Stimulated activated naive B cell treated with anti-CD40 and anti-IgM and Interleukin-4, amounts not matched to agents 10 μg/mL and 1 μg/mL and 100 μg/mL, for 72 hours (primary cell): ENCODE results near the gene SLC25A15.
"Not testable (repeated sequence)": the region's sequence is repeated elsewhere in the genome, so short reads cannot be mapped to it uniquely, and the experiment has no call there.

Source experiments
- ATAC-seq, 2 donors: fragments of 150-1000 bp; cut with Tn5 transposase; replicated peaks; 2 replicates each; pipeline ENCODE4 v1.10.0; 2021; ENCODE audit warnings: moderate library complexity in 1 of 2
- DNase-seq: peaks from one replicate; pipeline ENCODE4 v3.0.0; 2021
- H3K27ac Mint-ChIP-seq: one replicate; pipeline ENCODE4 v1.8.0; 2022; ENCODE audit warnings: mild to moderate bottlenecking, mixed read lengths
- H3K27me3 Mint-ChIP-seq, 2 donors: one replicate each; pipeline ENCODE4 v1.8.0; 2022; ENCODE audit warnings: mixed read lengths in 2 of 2
- H3K36me3 Mint-ChIP-seq, 2 donors: one replicate each; pipeline ENCODE4 v1.8.0; 2022; ENCODE audit warnings: mixed read lengths in 2 of 2, mild to moderate bottlenecking in 1 of 2
- H3K4me1 Mint-ChIP-seq, 2 donors: one replicate each; pipeline ENCODE4 v1.8.0; 2022; ENCODE audit warnings: mixed read lengths in 2 of 2, mild to moderate bottlenecking in 1 of 2
- H3K4me3 Mint-ChIP-seq, 2 donors: one replicate each; pipeline ENCODE4 v1.8.0; 2022; ENCODE audit warnings: mild to moderate bottlenecking in 2 of 2, mixed read lengths in 2 of 2, moderate library complexity in 1 of 2
- H3K9me3 Mint-ChIP-seq, 2 donors: one replicate each; pipeline ENCODE4 v1.8.0; 2022; ENCODE audit warnings: mixed read lengths in 2 of 2, mild to moderate bottlenecking in 1 of 2

SLC25A15 gene

DNA sequence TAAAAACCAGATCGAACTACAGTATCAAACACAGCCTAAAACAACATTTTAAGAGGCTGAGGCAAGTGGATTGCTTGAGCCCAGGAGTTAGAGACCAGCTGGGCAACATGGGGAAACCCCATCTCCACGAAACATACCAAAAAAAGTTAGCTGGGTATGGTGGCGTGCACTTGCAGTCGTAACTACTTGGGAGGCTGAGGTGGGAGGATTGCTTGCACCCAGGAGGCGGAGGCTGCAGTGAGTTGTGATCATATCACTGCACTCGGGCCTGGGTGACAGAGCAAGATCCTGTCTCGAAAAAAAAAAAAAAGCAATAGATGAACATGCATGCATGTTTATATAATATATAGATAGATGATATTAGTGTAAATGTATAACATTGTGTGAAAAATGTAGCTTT lies 13.2 kb upstream of the SLC25A15 start:
- no peak for ATAC-seq
- no peaks in the 10 kb centered on the region for H3K36me3 Mint-ChIP-seq
- peak overlapping the region in 1 of 2 donors; percentile 70 for H3K4me3 Mint-ChIP-seq

DNA sequence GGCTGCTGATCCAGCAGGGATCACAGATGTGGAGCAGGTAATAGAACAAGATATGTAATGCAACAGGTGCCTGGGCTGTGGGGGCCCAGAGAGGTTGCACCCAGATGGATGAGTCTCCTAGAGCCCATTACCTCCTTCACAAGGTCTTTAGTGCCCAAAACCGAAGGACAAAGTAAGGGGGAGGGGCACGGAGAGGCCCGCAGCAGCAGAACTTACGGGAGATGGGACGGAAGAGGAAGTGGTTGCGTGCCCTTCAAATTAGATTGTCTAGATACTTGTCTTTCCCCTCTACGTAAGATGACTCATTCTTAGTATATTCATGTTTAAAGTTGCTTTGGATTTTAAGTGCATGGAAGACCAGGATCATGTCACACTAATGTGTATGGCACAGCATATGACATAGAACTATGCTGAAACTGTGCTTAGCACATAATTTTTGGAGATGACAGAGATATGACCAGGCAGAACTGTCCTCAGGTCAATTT lies 12.7 kb upstream of the SLC25A15 start:
- Mint-ChIP-seq H3K4me1 (peaks cover 17 to 34% of the 10 kb centered on the region in 2 donors), H3K4me3 (peak overlapping the region; percentile 70 to 76), H3K9me3 (no peaks in the 10 kb centered on the region), H3K27me3 (no peaks in the 10 kb centered on the region), H3K36me3 (no peaks in the 10 kb centered on the region), H3K27ac (peak overlapping the region; percentile 94)
- peak; percentile 37 for DNase-seq
- ATAC-seq: peak; percentile 87 to 92

More for the DNA sequence above, 13.2 kb upstream of the SLC25A15 start:
- no peak for DNase-seq
- peaks cover 15 to 29% of the 10 kb centered on the region in 2 donors for H3K4me1 Mint-ChIP-seq
- H3K9me3 Mint-ChIP-seq: no peaks in the 10 kb centered on the region
- H3K27ac Mint-ChIP-seq: peak overlapping the region; percentile 94
- H3K27me3 Mint-ChIP-seq: no peaks in the 10 kb centered on the region

DNA sequence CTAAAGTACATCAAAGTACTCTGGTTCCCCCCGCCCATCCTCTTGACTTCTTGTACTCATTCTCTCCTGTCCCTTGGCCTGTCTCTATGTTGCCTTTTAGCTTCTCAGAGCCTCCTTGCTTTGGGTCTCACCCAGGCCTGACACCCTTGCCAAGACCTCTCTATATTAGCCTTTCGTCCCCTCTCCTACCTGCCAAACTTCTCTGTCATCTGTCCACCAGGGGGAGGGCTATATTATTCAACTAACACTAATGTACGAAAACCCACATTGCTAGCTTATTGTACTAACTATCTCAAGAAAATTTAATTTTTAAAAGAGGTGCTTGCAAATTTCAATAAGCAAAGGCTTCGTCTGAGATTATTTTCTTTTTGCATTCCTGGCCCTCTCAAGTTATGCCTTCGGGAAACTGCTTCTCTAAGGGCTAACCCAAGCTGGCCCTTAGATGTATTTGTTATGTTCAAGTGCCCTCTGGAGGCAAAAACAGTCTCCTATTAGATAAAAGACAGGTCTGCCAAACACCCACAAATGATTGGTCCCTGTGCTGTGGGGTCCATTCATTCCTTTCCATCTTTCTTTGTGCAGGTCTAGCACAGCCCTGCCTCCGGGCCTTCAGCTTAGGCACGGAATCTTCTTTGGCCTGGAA lies 12.1 kb upstream of the SLC25A15 start:
- no peaks in the 10 kb centered on the region for H3K9me3 Mint-ChIP-seq
- H3K4me3 Mint-ChIP-seq: peak overlapping the region; percentile 70 to 76
- ATAC-seq (peak; percentile 85 to 88), DNase-seq (peak; percentile 32)
- H3K36me3 Mint-ChIP-seq: no peaks in the 10 kb centered on the region
- peaks cover 18 to 38% of the 10 kb centered on the region in 2 donors for H3K4me1 Mint-ChIP-seq
- no peaks in the 10 kb centered on the region for H3K27me3 Mint-ChIP-seq
- peak overlapping the region; percentile 94 for H3K27ac Mint-ChIP-seq

DNA sequence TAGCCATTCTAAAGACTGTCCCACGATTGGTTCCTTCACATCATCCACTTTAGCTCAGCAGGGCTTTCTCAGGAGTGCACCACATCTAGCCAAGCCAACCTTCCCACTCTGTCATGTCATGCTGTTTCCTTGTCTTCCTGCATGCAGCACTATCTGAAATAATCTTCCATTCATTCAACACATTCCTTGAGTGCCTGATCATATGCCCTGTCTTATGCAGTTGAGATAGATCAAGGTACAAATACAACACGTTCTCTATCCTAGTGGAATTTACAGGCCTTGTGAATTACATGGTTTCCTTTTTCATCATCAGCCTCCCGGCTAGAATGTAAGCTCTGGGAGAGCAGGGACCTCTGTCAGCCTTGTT lies 11.6 kb upstream of the SLC25A15 start:
- Mint-ChIP-seq H3K4me3 (peak overlapping the region in 1 of 2 donors; percentile 70), H3K27ac (no peak overlapping the region), H3K9me3 (no peaks in the 10 kb centered on the region), H3K36me3 (no peaks in the 10 kb centered on the region), H3K27me3 (no peaks in the 10 kb centered on the region), H3K4me1 (peaks cover 18 to 38% of the 10 kb centered on the region in 2 donors)
- no peak for DNase-seq
- no peak for ATAC-seq

DNA sequence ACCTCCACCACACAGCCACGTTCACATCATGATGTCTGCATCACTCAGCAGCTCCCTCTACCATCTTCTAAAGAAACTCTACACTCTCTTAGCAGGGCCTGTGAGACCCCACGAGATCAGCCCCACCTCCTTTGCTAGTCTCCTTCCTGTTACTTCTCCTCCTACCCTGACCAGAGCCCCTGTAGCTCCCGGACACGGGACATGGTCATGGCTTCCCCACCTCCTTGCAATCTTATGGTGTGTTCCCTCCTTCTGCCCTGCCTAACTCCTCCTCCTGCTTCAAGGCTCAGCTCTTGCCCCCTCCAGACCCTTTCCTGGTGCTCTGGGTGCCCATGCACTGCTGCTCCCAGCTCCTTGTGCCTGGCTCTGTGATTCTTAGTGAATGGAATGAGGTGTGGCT lies 10.4 kb upstream of the SLC25A15 start:
- DNase-seq (no peak), ATAC-seq (no peak)
- Mint-ChIP-seq H3K9me3 (no peaks in the 10 kb centered on the region), H3K27ac (no peak overlapping the region), H3K4me3 (no peak overlapping the region), H3K4me1 (peaks cover 18 to 38% of the 10 kb centered on the region in 2 donors), H3K36me3 (no peaks in the 10 kb centered on the region), H3K27me3 (no peaks in the 10 kb centered on the region)

DNA sequence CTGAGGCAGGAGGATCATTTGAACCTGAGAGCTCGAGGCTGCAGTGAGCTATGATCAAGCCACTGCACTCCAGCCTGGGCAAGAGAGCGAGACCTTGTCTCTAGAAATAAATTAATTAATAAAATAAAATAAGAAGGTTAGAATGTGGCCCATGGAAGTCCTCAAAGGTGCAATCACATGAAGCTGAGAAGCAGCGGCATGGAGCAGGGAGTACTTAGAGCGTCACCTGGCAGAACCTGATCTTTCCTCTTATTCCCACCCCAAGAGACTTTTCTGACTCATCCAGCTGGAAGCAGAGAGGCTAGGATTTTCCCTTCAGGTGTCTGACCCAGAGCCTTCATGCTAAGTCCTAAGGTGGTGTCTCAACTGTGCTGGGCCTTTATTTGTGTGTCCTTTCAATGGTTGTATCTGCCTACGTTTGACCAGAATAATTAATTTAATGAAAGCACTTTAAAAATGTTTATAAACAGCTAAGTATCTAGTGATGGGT lies 9.6 kb upstream of the SLC25A15 start:
- DNase-seq (no peak), ATAC-seq (no peak)
- Mint-ChIP-seq H3K4me3 (no peak overlapping the region), H3K27ac (no peak overlapping the region), H3K4me1 (peaks cover 18 to 38% of the 10 kb centered on the region in 2 donors), H3K27me3 (no peaks in the 10 kb centered on the region), H3K9me3 (no peaks in the 10 kb centered on the region), H3K36me3 (no peaks in the 10 kb centered on the region)

DNA sequence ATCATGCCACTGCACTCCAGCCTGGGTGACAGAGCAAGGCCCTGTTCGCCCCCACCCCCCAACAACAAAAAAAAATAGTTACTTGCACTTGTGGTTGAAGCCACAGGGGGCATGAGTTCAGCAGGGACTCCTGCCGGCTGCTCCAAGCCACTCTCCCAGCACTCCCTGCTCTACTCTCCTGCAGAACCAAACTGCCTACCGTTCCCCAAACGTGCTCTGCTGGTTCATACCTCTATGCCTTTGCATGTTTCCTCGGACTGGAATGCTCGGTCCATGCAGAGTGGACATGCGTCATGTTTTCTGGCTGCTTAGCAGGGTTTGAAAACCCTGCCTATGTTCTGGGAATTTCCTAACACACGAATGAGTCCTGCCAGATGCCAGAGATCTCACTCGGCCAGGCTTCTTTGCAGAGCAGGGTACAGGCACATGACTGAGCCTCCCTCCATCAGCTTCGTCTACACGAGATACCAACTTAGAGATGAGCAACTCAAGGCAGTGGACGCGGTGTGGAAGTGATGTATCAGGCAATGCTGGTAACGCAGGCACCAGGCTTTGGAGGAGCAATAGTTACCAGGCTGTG lies 8.5 kb upstream of the SLC25A15 start:
- DNase-seq: no peak
- Mint-ChIP-seq H3K4me1 (peaks cover 18 to 35% of the 10 kb centered on the region in 2 donors), H3K4me3 (no peak overlapping the region), H3K9me3 (no peaks in the 10 kb centered on the region), H3K36me3 (no peaks in the 10 kb centered on the region), H3K27me3 (no peaks in the 10 kb centered on the region), H3K27ac (no peak overlapping the region)
- no peak for ATAC-seq

DNA sequence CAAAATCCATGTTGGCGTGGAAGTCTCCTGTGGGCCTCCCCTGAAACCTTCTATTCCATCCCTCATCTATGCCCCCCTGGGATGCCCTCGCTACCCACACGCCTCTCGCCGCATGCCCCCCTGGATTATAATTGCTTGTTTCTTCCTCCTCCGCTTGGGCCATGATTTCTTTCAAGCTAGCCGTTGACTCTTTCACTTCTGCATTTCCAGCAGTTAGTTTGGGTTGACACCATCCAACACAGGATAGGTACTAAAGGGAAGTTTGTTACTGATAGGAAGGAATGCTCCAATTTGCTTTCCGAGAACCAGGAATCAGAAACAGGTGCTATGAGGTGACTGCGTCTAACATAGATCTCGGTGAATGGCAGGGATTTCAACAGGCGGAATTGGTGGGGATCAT lies 7.7 kb upstream of the SLC25A15 start:
- ATAC-seq (no peak), DNase-seq (no peak)
- Mint-ChIP-seq H3K27ac (no peak overlapping the region), H3K4me3 (no peak overlapping the region), H3K36me3 (no peaks in the 10 kb centered on the region), H3K4me1 (peaks cover 18 to 35% of the 10 kb centered on the region in 2 donors), H3K27me3 (no peaks in the 10 kb centered on the region), H3K9me3 (peaks cover 0 to 2% of the 10 kb centered on the region in 2 donors)

DNA sequence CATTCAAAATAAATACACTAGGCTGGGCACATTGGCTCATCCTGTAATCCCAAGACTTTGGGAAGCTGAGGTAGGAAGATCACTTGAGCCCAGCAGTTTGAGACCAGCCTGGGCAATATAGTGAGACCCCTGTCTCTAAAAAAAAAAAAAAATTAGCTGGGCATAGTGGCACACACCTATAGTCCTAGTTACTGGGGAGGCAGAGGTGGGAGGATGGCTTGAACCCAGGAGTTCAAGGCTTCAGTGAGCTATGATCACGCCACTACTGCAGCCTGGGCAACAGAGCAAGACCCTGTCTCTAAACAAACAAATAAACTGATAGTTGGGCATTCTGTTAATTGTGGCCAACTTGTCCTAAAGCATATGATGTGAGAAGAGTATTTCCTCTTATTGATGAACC lies 6.4 kb upstream of the SLC25A15 start:
- H3K4me1 Mint-ChIP-seq: peaks cover 9 to 27% of the 10 kb centered on the region in 2 donors
- not testable (repeated sequence) for H3K4me3 Mint-ChIP-seq, H3K27me3 Mint-ChIP-seq, ATAC-seq, H3K27ac Mint-ChIP-seq, DNase-seq, H3K36me3 Mint-ChIP-seq, H3K9me3 Mint-ChIP-seq

DNA sequence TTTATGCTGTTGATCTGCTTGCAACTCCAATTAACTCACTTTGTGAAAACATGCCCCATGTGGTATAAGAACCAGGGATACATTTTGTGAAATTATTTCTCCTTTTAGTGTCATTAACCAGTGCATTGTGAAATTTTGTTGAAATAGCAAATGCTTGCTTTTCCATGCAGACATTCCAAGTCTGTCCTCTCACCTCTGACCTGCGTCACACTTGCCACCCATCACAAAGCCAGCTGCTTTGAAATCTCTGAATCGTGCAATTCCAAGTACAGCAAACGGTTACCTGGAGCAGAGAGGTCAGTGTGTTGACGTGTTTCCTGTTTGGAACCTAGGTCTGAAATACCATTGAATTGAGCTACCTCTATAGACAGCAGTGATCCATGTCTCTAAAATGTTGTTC lies 4.9 kb upstream of the SLC25A15 start:
- DNase-seq (no peak), ATAC-seq (no peak)
- Mint-ChIP-seq H3K4me3 (no peak overlapping the region), H3K27ac (no peak overlapping the region), H3K36me3 (no peaks in the 10 kb centered on the region), H3K4me1 (peaks cover 6 to 26% of the 10 kb centered on the region in 2 donors), H3K9me3 (peaks cover 0 to 2% of the 10 kb centered on the region in 2 donors), H3K27me3 (no peaks in the 10 kb centered on the region)

DNA sequence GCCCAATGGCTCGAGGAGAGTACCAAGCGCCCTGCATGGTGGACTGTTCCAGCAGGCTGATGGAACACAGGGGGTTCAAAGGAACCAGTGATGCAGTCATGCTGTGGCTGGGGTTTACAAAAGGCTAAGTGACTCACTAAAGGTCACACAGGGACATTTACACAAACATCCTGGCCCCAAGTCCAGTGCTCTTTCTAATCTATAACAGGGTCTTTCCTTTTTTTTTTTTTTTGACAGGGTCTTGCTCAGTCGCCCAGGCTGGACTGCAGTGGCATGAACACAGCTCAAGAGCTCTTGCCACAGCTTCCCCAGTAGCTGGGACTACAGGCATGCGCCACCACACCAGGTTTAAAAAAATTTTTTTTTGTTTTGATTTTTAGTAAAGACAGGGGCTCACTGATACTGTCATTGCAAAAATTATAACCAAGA lies 2.8 kb upstream of the SLC25A15 start:
- H3K9me3 Mint-ChIP-seq: peaks cover 0 to 2% of the 10 kb centered on the region in 2 donors
- ATAC-seq (peak in 1 of 2 donors; percentile 41), DNase-seq (no peak)
- H3K27ac Mint-ChIP-seq: no peak overlapping the region
- H3K27me3 Mint-ChIP-seq: no peaks in the 10 kb centered on the region
- H3K4me1 Mint-ChIP-seq: peaks cover 6 to 17% of the 10 kb centered on the region in 2 donors
- peak overlapping the region in 1 of 2 donors; percentile 15 for H3K4me3 Mint-ChIP-seq
- no peaks in the 10 kb centered on the region for H3K36me3 Mint-ChIP-seq

DNA sequence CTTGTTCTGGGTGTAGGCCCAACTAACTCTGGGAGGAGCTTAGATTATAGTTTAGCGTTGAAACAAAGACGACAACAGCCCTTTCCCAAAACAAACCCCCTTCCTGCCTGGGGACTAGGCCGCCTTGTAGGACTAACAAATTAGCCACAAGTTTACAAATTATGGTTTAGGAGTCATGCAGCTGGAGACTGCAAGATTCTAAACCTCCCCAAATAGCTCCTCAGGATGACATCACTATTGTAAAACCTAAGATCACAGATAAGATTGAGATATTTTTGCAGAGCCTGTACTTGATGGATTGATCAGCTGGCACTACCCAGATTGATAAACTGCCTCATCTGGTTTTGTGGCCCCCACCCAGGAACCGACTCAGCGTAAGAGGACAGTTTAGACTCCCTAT lies 2.3 kb upstream of the SLC25A15 start:
- Mint-ChIP-seq H3K4me3 (no peak overlapping the region), H3K36me3 (peaks cover 0 to under 1% of the 10 kb centered on the region in 2 donors), H3K4me1 (peaks cover 4 to 12% of the 10 kb centered on the region in 2 donors), H3K9me3 (peaks cover 0 to 2% of the 10 kb centered on the region in 2 donors), H3K27me3 (no peaks in the 10 kb centered on the region), H3K27ac (no peak overlapping the region)
- no peak for DNase-seq
- ATAC-seq: no peak

DNA sequence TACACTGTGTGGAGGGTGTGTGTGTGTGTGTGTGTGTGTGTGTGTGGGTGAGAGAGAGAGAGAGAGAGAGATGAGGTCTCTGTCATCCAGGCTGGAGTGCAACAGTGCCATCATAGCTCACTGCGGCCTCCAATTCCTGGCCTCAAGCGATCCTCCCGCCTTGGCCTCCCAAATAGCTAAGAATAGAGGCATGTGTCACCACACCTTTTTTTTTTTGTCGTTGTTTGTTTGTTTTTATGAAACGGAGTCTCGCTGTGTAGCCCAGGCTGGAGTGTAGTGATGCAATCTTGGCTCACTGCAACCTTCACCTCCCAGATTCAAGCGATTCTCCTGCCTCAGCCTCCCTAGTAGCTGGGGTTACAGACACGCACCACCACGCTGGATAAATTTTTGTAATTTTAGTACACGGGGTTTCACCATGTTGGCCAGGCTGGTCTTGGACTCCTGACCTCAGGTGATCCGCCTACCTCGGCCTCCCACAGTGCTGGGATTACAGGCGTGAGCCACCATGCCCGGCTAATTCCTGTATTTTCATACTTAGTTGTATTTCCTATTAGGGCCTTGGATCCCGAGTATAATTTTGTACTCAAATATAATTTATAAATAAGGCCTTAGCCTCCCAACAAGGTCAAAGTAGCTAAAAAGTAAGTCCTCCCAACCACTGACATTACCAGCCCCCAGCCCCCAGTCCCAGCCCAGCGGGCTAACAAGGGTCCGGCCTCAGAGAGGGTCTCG lies 704 bp upstream of the SLC25A15 start:
- ATAC-seq, DNase-seq, H3K9me3 Mint-ChIP-seq, H3K27me3 Mint-ChIP-seq, H3K36me3 Mint-ChIP-seq: not testable (repeated sequence)
- Mint-ChIP-seq H3K27ac (peak overlapping the region; percentile 37), H3K4me3 (peak overlapping the region; percentile 77 to 83), H3K4me1 (peaks cover 6 to 12% of the 10 kb centered on the region in 2 donors)

DNA sequence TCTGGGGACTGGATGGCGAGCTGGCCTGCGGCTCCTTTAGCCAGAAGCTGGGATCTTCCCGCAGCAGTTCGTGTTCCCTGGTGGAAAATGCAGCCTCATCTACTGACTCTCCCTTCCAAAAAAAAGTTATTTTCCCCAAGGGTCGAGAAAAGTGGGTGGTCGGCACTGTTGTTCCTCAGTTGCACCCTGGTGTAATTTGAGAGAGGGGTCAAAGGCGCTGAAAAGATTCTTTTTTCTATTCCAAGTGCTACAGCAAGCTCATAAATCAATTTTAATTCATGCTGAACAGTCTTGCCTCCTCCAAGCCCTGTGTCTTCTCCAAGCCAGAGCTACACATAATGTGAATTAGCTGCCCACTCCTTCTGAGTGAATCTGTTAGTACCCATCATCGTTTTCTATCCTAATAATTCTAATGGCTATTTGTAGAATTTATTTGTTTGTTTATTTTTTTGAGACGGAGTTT lies 774 bp downstream of the SLC25A15 start:
- Mint-ChIP-seq H3K36me3 (peaks cover 6 to 12% of the 10 kb centered on the region in 2 donors), H3K4me1 (peaks cover 11 to 19% of the 10 kb centered on the region in 2 donors), H3K27ac (peak overlapping the region; percentile 56), H3K4me3 (peak overlapping the region; percentile 75 to 83), H3K9me3 (peaks cover 0 to 2% of the 10 kb centered on the region in 2 donors), H3K27me3 (no peaks in the 10 kb centered on the region)
- DNase-seq (no peak), ATAC-seq (no peak)
